Measurements from ENCODE around the gene GRIK2.

- TF ChIP-seq CTCF (IDR thresholded peaks at IDR 0.05; ENCODE audit: extremely low read depth in 1 of 2, insufficient read depth in 1 of 2, low read depth in 1 of 2, low read length in 2 of 2) = no peak
- TF ChIP-seq EZH2 (IDR thresholded peaks at IDR 0.05; ENCODE audit: borderline replicate concordance, low read depth, low read length, severe bottlenecking) = no peak
- no peak for TF ChIP-seq POLR2A (IDR thresholded peaks at IDR 0.05; ENCODE audit: low read depth, low read length)
- TF ChIP-seq MAX (IDR thresholded peaks at IDR 0.05; ENCODE audit: insufficient read depth, insufficient read length) = no peak
- no peak for TF ChIP-seq JUN (IDR thresholded peaks at IDR 0.05; ENCODE audit: borderline replicate concordance, insufficient read depth, insufficient read length, low read depth)
- no peak for TF ChIP-seq POLR2AphosphoS5 (IDR thresholded peaks at IDR 0.05; ENCODE audit: insufficient read depth, low read depth, low read length)
- TF ChIP-seq MYC (IDR thresholded peaks at IDR 0.05; ENCODE audit: low read depth, low read length) = no peak
- TF ChIP-seq GATA2 (IDR thresholded peaks at IDR 0.05; ENCODE audit: insufficient read depth, insufficient read length, low read depth, low read length) = no peak
- no peak for TF ChIP-seq FOS (IDR thresholded peaks at IDR 0.05; ENCODE audit: borderline replicate concordance, insufficient read depth, low read length)
Observed at GRCh38 chr6:101956961-101957360, 563.5 kb downstream of the GRIK2 start.

All from endothelial cell of umbilical vein (primary cell).